Prostate gland (tissue), 2 donors: ENCODE measurements around the gene NTMT1.

Experiments used
- POLR2A ChIP-seq: fragments of 450-650 bp; IDR thresholded peaks from one replicate; pipeline ENCODE4 v1.6.1; 2016; ENCODE audit warnings: antibody characterized with exemption, mild to moderate bottlenecking
- TF ChIP-seq, protein P1 (sequence below), 4 experiments: fragments of 200-600 bp in 2 of 4; fragments of 450-650 bp in 2 of 4; sonication (generic) in 2 of 4; IDR thresholded peaks; 1 replicate in 3 of 4; 2 replicates in 1 of 4; pipeline ENCODE4 v1.5.1; 2016 to 2019; ENCODE audit warnings: antibody characterized with exemption in 4 of 4, mild to moderate bottlenecking in 2 of 4, moderate library complexity in 2 of 4

DNA sequence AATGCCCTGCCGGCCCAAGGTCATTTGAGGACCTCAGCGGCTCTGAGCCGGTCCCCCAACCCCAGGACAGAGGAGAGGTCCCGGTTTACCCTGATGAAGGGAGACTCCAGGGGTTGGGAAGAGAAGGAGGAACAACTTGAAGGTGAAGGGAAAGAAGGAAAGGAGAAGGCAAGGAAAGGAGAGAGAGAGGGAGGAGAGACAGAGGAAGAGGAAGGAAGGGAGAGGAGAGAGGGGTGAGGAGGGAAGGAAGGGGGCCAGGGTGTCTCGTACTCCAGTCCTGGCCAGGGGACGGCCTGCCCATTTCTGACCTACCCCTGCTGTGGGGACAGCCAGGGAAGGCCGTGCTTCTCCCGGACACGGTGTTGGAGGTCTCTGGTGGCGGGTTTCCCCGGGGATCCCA, 41.4 kb downstream of the NTMT1 start:
- TF ChIP-seq, protein P1, sequence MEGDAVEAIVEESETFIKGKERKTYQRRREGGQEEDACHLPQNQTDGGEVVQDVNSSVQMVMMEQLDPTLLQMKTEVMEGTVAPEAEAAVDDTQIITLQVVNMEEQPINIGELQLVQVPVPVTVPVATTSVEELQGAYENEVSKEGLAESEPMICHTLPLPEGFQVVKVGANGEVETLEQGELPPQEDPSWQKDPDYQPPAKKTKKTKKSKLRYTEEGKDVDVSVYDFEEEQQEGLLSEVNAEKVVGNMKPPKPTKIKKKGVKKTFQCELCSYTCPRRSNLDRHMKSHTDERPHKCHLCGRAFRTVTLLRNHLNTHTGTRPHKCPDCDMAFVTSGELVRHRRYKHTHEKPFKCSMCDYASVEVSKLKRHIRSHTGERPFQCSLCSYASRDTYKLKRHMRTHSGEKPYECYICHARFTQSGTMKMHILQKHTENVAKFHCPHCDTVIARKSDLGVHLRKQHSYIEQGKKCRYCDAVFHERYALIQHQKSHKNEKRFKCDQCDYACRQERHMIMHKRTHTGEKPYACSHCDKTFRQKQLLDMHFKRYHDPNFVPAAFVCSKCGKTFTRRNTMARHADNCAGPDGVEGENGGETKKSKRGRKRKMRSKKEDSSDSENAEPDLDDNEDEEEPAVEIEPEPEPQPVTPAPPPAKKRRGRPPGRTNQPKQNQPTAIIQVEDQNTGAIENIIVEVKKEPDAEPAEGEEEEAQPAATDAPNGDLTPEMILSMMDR (IDR thresholded peaks at IDR 0.05), result no peak
- no peak for TF ChIP-seq POLR2A
